ENCODE results near the gene TFDP1.

Gene TFDP1, protein sequence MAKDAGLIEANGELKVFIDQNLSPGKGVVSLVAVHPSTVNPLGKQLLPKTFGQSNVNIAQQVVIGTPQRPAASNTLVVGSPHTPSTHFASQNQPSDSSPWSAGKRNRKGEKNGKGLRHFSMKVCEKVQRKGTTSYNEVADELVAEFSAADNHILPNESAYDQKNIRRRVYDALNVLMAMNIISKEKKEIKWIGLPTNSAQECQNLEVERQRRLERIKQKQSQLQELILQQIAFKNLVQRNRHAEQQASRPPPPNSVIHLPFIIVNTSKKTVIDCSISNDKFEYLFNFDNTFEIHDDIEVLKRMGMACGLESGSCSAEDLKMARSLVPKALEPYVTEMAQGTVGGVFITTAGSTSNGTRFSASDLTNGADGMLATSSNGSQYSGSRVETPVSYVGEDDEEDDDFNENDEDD

DNA sequence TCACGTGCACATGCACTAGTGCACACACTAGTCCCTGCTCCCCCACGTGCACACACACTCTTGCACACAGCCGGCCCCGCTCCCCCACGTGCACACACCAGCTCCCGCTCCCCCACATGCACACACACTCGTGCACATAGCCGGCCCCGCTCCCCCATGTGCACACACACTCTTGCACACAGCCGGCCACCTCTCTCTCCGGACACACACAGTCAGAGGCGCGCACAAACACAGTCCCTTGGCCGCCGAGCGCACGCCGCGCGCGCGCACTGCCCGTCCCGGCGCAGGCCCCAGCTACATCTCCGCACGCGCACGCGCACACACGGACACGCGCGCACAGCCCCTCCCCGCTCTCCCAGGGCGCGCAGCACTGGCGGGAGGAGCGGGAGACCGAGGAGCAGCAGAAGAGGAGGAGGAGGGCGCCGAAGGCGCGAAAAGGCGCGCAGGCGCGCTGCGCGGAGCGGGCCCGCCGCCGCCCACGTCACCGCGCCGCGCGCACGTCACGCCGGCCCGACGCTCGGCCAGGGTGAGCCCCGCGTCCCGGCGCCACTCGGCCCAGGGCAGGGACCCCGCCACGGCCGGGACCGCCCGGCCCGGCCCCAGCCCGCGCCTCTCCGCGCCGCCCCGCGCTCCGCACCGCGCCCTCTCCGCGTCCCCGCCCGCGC, at the start of gene TFDP1:
Gene TFDP1, plus strand, starts transcription at position 549 of the 665 bp plus-strand sequence. CDS start 1,085 bp downstream, outside the sequence.
- DNase-seq (ENCODE audit: low spot score), result peak; percentile 79

GRCh38 chr13:113535381-113535781, 49.2 kb upstream of the TFDP1 start:
- no peak for DNase-seq (ENCODE audit: low spot score)

GRCh38 chr13:113536461-113537110, 48.0 kb upstream of the TFDP1 start:
- no peak for DNase-seq (ENCODE audit: low spot score)

DNA sequence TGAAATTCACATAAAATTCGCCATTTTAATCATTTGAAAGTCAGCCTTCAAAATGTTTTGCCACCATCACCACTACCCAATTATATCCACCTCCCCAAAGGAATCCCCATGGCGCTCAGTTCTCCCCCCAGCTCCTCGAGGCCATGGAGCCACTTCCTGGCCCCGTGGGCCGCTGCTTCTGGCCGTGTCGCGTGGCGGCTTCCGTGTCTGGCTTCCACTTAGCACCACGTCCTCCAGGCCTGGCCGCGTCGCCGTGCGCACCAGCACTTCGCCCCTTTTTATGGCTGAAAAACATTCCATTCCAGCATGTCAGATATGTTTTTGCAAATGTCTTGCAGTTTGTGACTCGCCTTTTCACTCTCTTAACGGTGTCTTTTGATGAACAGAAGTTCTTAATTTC, 47.3 kb upstream of the TFDP1 start:
- DNase-seq (ENCODE audit: low spot score), result no peak

- DNase-seq (ENCODE audit: low spot score), result no peak
These were observed 46.5 kb upstream of the TFDP1 start for GRCh38 chr13:113537909-113538688.

DNA sequence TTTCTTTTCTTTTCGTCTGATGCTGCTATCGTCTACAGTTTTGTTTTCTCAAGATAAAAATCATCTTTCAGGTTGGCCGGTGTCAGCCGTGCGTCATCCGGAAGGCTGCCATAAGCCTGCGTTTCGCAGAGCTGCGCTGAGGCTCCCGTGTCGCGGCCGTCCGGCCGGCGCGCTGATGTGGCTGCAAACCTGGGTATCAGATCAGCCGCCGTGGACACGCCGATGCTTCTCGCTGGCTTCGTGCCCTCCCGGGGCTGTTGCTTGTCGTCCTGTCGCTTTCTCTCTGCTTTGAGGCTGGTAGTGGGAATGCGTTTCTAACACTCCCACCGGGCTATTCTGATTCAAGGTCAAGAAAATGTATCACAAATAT, 45.9 kb upstream of the TFDP1 start:
- DNase-seq (ENCODE audit: low spot score), result no peak

DNA sequence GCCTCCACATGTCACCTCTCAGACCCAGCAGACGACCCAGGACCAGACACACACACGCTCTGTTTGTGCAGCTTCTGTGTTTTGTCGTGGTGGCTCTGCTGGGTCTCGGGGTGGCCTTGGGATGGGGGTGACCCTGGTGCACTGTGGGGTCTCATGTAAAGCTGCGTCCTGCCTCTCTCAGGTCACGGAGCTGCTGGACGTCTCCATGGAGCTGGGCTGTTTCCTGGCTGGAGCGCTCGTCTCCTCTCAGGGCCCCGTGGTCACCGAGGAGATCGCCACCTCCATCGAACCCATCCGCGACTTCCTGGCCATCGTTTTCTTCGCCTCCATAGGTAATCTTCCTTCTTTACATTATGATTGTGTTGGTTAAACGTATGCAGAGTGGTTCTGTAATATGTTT, 45.4 kb upstream of the TFDP1 start:
- no peak for DNase-seq (ENCODE audit: low spot score)

- no peak for DNase-seq (ENCODE audit: low spot score)
These were observed 44.7 kb upstream of the TFDP1 start for GRCh38 chr13:113539822-113540221.

- DNase-seq (ENCODE audit: low spot score), result no peak
These were observed 44.0 kb upstream of the TFDP1 start for GRCh38 chr13:113540523-113540922.

DNA sequence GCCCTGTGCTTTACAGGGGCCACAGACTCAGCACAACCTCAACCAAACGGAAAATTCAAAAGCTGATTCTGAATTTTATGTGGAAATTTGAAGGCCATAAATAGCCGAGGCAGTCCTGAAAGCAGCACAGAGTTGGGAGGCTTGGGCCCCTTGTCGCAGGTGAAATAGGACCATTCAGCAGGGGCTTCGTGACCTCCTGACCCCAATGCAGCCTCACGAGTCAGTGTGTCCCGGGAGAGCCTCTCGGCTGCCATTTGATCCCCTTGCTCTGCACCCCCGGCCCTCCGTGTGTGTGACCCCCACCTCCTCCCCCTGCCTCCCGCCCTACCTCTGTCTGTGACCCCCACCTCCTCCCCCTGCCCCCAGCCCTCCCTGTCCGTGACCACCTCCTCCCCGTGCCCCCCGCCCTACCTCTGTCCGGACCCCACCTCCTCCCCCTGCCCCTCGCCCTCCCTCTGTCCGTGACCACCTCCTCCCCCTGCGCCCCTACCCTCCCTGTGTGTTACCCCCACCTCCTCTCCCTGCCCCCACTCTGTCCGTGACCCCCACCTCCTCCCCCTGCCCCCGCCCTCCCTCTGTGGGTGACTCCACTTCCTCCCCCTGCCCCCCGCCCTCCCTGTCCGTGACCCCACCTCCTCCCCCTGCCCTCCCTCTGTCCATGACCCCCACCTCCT, 41.7 kb upstream of the TFDP1 start:
- DNase-seq (ENCODE audit: low spot score), result no peak

- DNase-seq (ENCODE audit: low spot score), result no peak
These were observed 40.3 kb upstream of the TFDP1 start for GRCh38 chr13:113544071-113544891.

- DNase-seq (ENCODE audit: low spot score), result no peak
These were observed 39.7 kb upstream of the TFDP1 start for GRCh38 chr13:113544896-113545295.

DNA sequence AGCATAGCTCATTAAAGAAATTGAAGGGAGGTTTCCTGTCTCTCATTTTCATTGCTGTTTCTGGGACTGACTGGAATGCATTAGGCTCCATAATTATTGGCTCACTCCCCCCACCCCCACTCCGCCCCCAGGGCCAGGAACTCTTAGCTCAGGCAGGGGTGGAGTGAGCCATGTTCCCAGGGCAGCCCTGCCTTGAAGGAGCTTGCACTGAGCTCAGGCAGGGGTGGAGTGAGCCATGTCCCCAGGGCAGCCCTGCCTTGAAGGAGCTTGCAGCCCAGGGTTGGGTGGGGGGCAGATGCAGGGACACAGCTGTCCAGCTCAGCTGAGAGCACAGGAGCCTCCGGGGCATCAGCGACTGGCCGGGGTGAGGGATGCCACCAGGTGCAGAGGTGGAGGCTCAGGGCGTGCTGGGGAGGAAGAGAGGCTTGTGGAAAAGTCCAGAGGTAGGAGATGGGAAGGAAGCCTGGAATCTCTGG, 39.1 kb upstream of the TFDP1 start:
- DNase-seq (ENCODE audit: low spot score), result no peak

GRCh38 chr13:113545931-113546516, 38.5 kb upstream of the TFDP1 start:
- no peak for DNase-seq (ENCODE audit: low spot score)

DNA sequence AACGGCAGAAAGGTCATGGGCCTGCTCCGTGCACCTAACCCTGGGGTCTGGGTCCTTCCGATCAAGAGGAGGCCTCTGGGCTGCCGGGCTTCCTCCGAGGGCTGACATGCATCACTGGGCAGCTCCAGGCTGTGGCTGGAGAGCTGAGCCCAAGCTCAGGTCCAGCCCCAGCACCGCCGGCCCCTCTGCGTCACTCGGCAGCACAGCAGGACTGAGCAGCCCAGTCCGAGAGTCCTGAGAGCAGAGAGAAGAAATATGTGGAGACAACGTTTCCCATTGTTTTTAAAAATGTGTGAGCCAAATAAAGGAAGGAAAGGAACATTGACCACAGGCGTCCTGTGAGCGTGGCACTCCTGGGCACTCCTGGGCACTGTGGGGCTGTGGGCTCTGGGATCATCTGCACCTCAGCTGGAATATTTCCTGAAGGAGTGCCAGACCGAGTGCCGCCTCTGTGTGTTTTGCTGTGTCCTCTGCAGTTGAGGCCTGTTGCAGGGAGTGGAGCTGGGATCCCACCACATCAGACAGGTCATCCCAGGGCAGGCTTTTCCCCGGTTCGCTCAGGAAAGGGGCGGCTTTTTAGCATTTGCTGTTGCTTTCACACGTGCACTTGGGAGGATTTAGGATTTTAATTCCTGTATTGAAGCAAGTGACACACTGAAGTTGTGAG, 37.8 kb upstream of the TFDP1 start:
- no peak for DNase-seq (ENCODE audit: low spot score)

DNA sequence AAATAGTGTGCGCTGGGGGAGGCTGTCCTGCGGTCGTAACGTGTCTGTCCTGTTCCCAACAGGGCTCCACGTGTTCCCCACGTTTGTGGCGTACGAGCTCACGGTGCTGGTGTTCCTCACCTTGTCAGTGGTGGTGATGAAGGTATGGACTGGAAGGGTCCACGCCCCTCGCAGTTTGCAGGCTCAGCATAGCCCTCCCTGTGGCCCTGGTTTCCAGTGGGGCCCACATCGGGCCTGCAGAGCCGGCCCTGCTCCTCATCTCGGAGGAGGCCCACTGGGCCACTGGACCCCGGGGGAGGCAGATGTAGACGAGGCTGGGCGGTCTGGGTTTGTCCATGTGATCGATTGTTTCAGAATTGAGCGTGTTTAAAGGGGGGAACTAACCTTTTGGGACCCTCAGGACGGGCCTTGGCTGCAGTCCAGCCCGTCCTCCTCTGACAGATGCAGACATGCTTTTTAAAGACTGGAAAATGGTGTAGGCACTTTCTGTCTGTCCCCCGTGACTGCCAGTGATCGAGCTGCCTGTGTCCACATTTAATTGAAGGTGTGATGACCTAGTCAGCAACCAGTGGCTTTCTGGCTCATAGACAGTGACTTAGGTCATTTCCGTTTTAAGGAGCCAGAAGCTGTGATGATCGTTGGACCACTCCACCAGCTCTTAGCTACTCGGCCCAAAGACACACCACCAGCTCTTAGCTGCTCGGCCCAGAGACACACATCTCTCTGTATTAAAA, 37.1 kb upstream of the TFDP1 start:
- no peak for DNase-seq (ENCODE audit: low spot score)

- DNase-seq (ENCODE audit: low spot score), result no peak
These were observed 36.3 kb upstream of the TFDP1 start for GRCh38 chr13:113548171-113548641.

GRCh38 chr13:113548778-113549621, 35.6 kb upstream of the TFDP1 start:
- DNase-seq (ENCODE audit: low spot score), result no peak
